HG03521 (cell line): ENCODE data around the gene SHC1.
"Not testable (repeated sequence)": the region's sequence is repeated elsewhere in the genome, so short reads cannot be mapped to it uniquely, and the experiment has no call there.

ENCODE experiments used
- ATAC-seq: cut with Tn5 transposase; IDR thresholded peaks from one replicate; pipeline ENCODE4 v1.9.1; 2021; ENCODE audit warnings: mild to moderate bottlenecking, moderate library complexity; ENCODE audit not compliant: unreplicated experiment

SHC1 gene

DNA sequence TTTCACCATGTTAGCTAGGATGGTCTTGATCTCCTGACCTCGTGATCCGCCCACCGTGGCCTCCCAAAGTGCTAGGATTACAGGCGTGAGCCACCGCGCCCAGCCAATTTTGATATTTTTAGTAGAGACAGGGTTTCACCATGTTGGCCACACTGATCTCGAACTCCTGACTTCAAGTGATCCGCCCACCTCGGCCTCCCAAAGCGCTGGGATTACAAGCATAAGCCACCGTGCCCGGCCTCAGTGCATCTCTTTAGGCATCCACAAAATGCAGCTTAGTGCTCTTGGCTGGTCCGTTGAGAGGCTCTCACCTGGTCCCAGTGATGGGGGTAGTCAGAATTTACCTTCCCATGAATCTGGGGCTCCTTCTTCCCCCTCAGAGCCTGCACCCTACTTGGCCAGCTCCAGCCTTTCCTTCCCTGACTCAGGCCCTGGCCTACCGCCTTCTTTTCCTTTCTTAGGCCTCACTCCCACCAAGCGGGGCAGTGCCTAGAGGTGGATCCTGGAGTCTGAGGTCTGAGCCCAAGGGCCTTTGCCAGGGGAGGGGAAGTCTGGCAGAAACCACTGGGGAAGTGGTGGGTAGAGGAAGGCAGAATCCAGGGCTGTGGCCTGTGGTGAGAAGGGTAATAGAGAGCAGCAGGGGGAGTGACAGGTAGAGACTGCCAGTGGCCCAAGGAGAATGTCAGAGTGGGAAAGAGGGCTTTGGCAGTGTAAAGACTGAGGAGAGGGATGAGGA lies 26.6 kb upstream of the SHC1 start:
- no peak for ATAC-seq

- not testable (repeated sequence) for ATAC-seq
Observed at GRCh38 chr1:154995301-154995983, 24.9 kb upstream of the SHC1 start.

DNA sequence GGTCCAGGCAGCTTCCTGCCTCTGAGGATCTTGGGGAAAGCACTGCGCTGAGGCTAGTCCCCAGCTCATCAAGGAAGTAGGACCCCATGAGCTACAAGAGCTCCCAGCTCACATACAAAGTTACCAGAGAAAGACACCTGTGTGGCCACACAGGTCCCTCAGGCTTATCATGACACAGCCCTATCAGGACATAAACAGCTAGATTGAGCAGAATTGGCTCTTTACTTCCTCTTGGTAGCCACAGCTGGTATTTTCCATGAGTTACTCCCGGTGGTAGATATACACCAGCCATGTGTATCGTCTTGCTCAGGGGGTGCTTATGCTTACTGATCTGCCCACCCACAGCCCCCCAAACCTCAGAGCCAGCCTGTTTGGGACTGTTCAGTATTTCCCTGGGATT lies 24.0 kb upstream of the SHC1 start:
- no peak for ATAC-seq

DNA sequence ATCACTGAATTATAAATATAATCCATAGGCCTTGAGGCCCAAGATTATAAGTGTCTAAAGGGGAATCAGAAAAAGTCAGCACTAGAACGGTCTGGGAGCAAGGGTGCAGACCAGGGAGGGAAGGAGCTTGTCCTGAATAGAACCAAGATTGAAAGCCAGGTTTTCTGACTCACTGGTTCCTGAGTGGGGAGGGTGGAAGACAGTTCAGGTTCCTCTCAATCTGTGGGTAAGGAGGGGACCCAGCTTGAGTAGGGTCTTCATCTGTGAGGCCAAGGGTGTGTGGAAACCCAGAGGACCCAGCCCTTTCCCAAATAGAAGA lies 23.7 kb upstream of the SHC1 start:
- ATAC-seq: no peak

GRCh38 chr1:154993572-154994268 lies 23.2 kb upstream of the SHC1 start, which contains the start of gene LENEP:
LENEP (plus strand) TSS chr1:154993586; CDS start chr1:154993608, 22 bp downstream.
- ATAC-seq: no peak

- ATAC-seq: no peak
Observed at GRCh38 chr1:154992721-154993571, 22.4 kb upstream of the SHC1 start.

GRCh38 chr1:154990276-154990675 lies 19.7 kb upstream of the SHC1 start:
- no peak for ATAC-seq

DNA sequence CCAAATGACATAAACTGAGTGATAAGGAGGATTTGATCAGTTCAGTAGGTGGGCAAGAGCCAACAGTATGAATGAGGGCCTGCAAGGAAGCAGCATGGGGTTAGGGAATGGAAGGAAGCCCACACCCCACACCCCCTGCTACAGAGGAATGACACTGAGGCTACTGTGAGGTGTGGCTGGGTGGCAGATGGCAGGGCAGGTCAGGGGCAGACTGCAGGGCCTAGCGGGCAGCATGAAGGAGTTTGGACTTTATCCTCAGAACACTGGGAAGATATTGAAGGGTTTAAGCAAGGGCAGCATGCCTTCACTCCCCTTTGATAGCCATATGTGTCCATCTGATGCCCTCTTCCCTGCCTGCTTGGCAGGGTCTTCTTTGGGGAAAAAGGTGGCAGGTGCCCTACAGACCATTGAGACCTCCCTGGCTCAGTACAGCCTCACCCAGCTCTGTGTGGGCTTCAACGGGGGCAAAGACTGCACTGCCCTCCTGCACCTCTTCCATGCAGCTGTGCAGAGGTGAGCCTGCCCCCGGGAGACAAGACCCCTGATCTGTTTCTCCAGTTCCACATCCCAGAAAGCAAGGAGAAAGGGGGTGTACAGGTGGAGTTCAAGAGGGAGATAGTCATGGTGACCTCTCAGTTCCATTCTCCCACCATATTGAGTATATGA lies 18.8 kb upstream of the SHC1 start:
- ATAC-seq: no peak

DNA sequence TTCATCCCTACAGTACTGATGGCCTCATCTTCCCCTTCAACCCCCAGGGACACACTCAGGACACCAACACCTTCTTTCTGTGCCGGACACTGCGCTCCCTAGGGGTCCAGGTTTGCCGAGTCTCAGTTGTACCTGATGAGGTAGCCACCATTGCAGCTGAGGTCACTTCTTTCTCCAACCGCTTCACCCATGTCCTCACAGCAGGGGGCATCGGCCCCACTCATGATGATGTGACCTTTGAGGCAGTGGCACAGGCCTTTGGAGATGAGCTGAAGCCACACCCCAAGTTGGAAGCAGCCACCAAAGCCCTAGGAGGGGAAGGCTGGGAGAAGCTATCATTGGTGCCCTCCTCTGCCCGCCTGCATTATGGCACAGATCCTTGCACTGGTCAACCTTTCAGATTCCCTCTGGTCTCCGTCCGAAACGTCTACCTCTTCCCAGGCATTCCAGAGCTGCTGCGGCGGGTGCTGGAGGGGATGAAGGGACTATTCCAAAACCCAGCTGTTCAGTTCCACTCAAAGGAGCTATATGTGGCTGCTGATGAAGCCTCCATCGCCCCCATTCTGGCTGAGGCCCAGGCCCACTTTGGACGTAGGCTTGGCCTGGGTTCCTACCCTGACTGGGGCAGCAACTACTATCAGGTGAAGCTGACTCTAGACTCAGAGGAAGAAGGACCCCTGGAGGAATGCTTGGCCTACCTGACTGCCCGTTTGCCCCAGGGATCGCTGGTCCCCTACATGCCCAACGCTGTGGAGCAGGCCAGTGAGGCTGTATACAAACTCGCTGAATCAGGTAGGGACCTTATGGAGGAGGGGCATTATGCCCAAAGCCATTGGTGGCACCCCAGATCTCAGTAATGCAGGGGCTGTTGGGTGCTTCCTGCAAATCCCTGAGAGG lies 17.8 kb upstream of the SHC1 start:
- no peak for ATAC-seq

GRCh38 chr1:154987326-154987725 lies 16.8 kb upstream of the SHC1 start:
- ATAC-seq: no peak

- ATAC-seq: not testable (repeated sequence)
Observed at GRCh38 chr1:154986736-154987135, 16.2 kb upstream of the SHC1 start.

GRCh38 chr1:154983776-154984466 lies 13.4 kb upstream of the SHC1 start:
- no peak for ATAC-seq

DNA sequence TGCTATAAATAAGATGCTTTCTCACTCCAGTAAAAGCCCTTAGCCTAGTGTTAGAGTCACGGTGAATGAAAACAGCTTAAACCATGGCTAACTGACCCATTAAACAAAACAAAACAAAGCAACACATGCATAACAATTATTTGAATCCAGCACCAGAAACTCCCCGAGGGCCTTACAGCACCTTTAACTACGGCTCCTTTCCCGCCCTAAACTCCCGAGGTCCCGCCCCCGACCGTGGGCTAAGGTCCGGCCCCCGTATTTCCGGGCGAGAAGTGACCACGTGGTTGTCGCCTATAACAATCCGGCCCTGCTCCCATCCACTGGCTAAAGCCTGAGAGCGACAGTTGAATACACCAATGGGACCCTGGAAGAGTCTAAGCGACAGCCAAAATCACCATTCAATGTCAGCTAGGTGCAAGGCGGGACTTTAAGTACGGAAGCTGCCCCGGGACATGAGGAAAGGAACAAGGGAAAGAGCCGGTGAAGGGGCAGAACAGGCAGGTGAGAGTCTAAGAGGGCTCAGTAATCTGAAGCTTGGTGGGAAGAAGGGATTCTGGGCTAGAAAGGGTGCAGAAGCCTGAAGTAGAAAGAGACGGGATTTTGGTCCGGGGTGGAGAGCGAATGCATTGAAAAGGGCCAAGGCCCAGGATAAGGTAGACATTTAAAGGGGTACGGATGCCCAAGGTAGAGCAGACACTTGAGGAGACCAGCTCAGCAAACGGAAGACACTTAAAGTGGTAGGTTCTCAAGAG lies 12.5 kb upstream of the SHC1 start, which contains the start of gene FLAD1:
Gene FLAD1 (plus strand): TSS at position 448 of the 752 bp plus-strand sequence. CDS start 351 bp downstream, outside the sequence.
- peak; percentile 97 for ATAC-seq

DNA sequence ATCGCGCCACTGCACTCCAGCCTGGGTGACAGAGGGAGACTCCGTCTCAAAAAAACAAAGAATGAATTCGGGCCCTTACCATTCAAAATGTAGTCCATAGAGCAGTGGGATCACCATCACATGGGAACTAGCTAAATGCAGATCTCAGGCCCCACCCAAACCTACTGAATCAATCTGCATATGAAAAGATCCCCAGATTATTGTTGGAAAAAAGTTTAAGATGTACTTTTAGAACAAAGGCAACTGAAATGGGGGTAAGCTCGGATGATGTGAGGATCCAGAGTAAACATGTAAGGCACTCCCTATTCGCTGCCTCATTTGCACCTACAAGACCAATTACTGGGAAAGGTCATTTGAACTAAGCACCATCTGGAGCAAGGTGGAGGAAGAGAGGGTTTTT lies 11.8 kb upstream of the SHC1 start:
- no peak for ATAC-seq

- ATAC-seq: no peak
Observed at GRCh38 chr1:154978360-154978759, 7.8 kb upstream of the SHC1 start.

GRCh38 chr1:154977762-154978161 lies 7.2 kb upstream of the SHC1 start:
- not testable (repeated sequence) for ATAC-seq

DNA sequence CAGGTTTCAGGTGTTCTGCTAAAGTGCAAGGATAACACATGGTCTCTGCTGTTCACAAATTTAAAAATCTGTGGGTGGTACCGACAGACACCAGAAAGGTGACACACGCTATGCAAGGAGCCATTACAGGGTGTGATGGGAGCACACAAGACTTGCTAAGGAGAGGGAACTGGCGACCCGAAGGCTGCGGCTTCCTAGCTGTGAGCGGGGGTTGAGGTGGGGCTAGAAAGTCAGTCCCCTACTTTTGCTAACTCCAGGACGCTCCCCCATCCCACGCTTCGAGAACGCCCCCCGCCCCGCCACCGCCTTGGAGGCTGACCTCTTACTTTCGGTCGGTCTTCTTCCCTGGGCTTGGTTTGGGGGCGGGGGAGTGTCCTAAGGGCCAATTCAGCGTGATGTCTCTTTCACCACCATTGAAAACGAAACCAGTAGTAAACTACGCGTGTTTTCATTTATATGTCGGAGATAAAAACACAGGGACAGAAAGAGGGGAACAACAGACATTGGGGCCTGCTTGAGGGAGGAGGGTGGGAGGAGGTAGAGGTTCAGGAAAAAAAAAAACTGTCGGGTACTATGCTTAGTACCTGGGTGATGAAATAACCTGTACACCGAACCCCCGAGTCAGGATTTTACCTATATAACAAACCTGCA lies 5.0 kb upstream of the SHC1 start:
- ATAC-seq: no peak
